GM19239 (cell line): ENCODE measurements around the gene APBB3.
A peak's percentile ranks its signal among the peaks of the same experiment; 100 is the strongest.

Experiments
- DNase-seq: peaks from one replicate; pipeline ENCODE4 v3.0.0; 2011; ENCODE audit warnings: low spot score; ENCODE audit not compliant: insufficient read length
- FAIRE-seq: peaks from 2 replicates; lab custom pipeline; 2011; peaks lifted over from hg19 to GRCh38; lab: Jason Lieb, UNC

Gene APBB3

GRCh38 chr5:140556438-140556837, 8.0 kb downstream of the APBB3 start:
- DNase-seq, result no peak
- peak; percentile 64 for FAIRE-seq

GRCh38 chr5:140555747-140556312, 8.6 kb downstream of the APBB3 start:
- FAIRE-seq (peak; percentile 65), DNase-seq (no peak)

- DNase-seq (no peak), FAIRE-seq (no peak)
Observed at GRCh38 chr5:140554454-140554853, 9.9 kb downstream of the APBB3 start.

- DNase-seq (no peak), FAIRE-seq (no peak)
Observed at GRCh38 chr5:140553657-140554056, 10.7 kb downstream of the APBB3 start.

GRCh38 chr5:140551872-140552271, 12.5 kb downstream of the APBB3 start:
- FAIRE-seq (no peak), DNase-seq (no peak)

GRCh38 chr5:140550147-140551079, 14.0 kb downstream of the APBB3 start:
- FAIRE-seq, result no peak
- no peak for DNase-seq

- DNase-seq (no peak), FAIRE-seq (no peak)
Observed at GRCh38 chr5:140549237-140550144, 14.9 kb downstream of the APBB3 start.

- FAIRE-seq (no peak), DNase-seq (no peak)
Observed at GRCh38 chr5:140548791-140549190, 15.6 kb downstream of the APBB3 start.

- FAIRE-seq, result no peak
Observed at GRCh38 chr5:140548300-140548688, 16.1 kb downstream of the APBB3 start.

GRCh38 chr5:140547508-140548299, 16.7 kb downstream of the APBB3 start, which contains the start of gene EIF4EBP3:
EIF4EBP3 (plus strand) TSS chr5:140547662; CDS start chr5:140547738, 76 bp downstream.
- FAIRE-seq, result peak; percentile 94
- DNase-seq, result peak; percentile 69

More at GRCh38 chr5:140548300-140548688, 16.1 kb downstream of the APBB3 start:
- no peak for DNase-seq

GRCh38 chr5:140546851-140547507, 17.4 kb downstream of the APBB3 start:
- FAIRE-seq (no peak), DNase-seq (no peak)

- DNase-seq, result no peak
- no peak for FAIRE-seq
Observed at GRCh38 chr5:140545606-140546005, 18.8 kb downstream of the APBB3 start.

- no peak for DNase-seq
- no peak for FAIRE-seq
Observed at GRCh38 chr5:140544986-140545385, 19.4 kb downstream of the APBB3 start.

GRCh38 chr5:140542972-140543371, 21.4 kb downstream of the APBB3 start:
- FAIRE-seq, result no peak

GRCh38 chr5:140540227-140540626, 24.2 kb downstream of the APBB3 start:
- no peak for FAIRE-seq
- no peak for DNase-seq

More at GRCh38 chr5:140542972-140543371, 21.4 kb downstream of the APBB3 start:
- DNase-seq, result no peak

- DNase-seq, result no peak
- no peak for FAIRE-seq
Observed at GRCh38 chr5:140524003-140524402, 40.4 kb downstream of the APBB3 start.

GRCh38 chr5:140513124-140513523, 51.3 kb downstream of the APBB3 start:
- FAIRE-seq (no peak), DNase-seq (no peak)

GRCh38 chr5:140509898-140510297, 54.5 kb downstream of the APBB3 start:
- no peak for FAIRE-seq
- no peak for DNase-seq
